Body of pancreas (tissue), 4 donors: ENCODE measurements around the gene AP1M2.

ENCODE experiments used
- POLR2A ChIP-seq, 3 donors: fragments of 450-650 bp; IDR thresholded peaks; one replicate each; pipeline ENCODE4 v1.6.1; 2016; ENCODE audit warnings: antibody characterized with exemption in 3 of 3, mild to moderate bottlenecking in 2 of 3
- TF ChIP-seq, protein P1 (sequence below), 7 experiments: fragments of 450-650 bp in 4 of 7; fragments of 200-600 bp in 3 of 7; sonication (generic) in 3 of 7; IDR thresholded peaks; one replicate each; pipeline ENCODE4 v1.5.1; 2016 to 2019; ENCODE audit warnings: antibody characterized with exemption in 7 of 7

DNA sequence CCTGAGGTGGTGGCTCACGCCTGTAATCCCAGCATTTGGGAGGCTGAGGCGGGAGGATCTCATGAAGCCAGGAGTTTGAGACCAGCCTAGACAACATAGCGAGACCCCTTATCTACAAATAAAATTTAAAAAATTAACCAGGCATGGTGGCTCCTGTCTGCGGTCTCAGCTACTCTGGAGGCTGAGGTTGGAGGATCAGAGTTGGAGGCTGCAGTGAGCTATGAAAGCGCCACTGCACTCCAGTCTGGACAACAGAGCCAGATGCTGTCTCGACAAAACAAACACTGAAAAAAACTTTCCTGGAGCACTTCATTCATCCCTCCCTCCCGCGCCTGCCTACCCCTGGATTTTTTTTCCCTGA, 44.1 kb downstream of the AP1M2 start:
- no peak for TF ChIP-seq POLR2A (IDR thresholded peaks at IDR 0.05)
- TF ChIP-seq, protein P1, sequence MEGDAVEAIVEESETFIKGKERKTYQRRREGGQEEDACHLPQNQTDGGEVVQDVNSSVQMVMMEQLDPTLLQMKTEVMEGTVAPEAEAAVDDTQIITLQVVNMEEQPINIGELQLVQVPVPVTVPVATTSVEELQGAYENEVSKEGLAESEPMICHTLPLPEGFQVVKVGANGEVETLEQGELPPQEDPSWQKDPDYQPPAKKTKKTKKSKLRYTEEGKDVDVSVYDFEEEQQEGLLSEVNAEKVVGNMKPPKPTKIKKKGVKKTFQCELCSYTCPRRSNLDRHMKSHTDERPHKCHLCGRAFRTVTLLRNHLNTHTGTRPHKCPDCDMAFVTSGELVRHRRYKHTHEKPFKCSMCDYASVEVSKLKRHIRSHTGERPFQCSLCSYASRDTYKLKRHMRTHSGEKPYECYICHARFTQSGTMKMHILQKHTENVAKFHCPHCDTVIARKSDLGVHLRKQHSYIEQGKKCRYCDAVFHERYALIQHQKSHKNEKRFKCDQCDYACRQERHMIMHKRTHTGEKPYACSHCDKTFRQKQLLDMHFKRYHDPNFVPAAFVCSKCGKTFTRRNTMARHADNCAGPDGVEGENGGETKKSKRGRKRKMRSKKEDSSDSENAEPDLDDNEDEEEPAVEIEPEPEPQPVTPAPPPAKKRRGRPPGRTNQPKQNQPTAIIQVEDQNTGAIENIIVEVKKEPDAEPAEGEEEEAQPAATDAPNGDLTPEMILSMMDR (IDR thresholded peaks at IDR 0.05): no peak
